Muscle of back (tissue), 11 donors: ENCODE measurements around the gene ESPNL. TPM values are rescaled to one million over a fixed set of nuclear protein-coding genes. Genes with fewer than 3 reads are reported as not detected.
A peak's percentile ranks its signal among the peaks of the same experiment; 100 is the strongest.
"Not testable (repeated sequence)": the region's sequence is repeated elsewhere in the genome, so short reads cannot be mapped to it uniquely, and the experiment has no call there.

Experiments
- DNase-seq, 3 donors: peaks; one replicate each; pipeline versions ENCODE4 v3.0.0 to v3.0.0-alpha.2; 2013
- polyA plus RNA-seq, 10 donors: library from polyadenylated mRNA; unstranded; fragments of 120-200 nt; gene quantifications; one replicate each; pipeline ENCODE4 v1.2.1, GENCODE V29; 2013; ENCODE audit not compliant: insufficient read length in 10 of 10

The ESPNL gene
- polyA plus RNA-seq, 10 donors: 0.30 to 2.2 (median 1.1) TPM

GRCh38 chr2:238169708-238170251, 69.6 kb downstream of the ESPNL start:
- DNase-seq: peak in 1 of 3 donors; percentile 92

- DNase-seq: no peak
Measured at GRCh38 chr2:238170386-238171071, 70.4 kb downstream of the ESPNL start.

DNA sequence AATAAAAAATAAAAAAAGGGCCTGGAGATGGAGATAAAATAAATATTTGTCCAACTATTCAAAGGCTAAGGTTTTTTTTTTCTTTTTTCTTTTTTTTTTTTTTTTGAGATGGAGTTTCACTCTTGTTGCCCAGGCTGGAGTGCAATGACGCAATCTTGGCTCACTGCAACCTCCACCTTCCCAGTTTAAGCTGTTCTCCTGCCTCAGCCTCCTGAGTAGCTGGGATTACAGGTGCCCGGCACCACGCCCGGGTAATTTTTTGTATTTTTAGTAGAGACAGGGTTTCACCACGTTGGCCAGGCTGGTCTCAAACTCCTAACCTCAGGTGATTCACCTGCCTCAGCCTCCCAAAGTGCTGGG, 70.9 kb downstream of the ESPNL start:
- DNase-seq: not testable (repeated sequence)

DNA sequence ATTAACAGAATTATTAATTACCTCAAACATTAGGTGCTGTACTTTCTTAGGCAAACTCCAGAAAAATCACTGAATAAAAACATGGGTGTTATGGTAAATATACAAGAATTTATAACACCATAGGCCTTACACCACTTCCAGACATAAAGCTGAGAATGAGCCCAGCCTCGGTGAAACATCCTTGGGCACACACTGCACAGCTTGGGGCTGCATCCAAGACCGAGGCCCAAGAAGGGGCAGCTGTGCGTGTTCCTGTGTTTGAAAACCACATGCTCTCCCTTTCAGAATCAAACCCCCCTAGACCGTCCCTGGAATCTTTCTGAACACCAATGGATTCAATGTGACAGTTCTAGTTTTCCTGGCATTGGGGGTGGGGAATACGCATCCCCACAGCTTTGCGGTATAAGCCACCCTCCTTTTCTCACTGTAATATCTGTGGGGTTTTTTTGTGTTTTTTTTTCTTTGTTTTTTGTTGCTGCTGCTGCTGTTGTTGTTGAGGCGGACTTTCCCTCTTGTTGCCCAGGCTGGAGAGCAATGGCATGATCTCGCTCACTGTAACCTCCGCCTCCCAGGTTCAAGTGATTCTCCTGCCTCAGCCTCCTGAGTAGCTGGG, 71.5 kb downstream of the ESPNL start:
- DNase-seq: no peak

- no peak for DNase-seq
Measured at GRCh38 chr2:238172439-238172838, 72.3 kb downstream of the ESPNL start.

DNA sequence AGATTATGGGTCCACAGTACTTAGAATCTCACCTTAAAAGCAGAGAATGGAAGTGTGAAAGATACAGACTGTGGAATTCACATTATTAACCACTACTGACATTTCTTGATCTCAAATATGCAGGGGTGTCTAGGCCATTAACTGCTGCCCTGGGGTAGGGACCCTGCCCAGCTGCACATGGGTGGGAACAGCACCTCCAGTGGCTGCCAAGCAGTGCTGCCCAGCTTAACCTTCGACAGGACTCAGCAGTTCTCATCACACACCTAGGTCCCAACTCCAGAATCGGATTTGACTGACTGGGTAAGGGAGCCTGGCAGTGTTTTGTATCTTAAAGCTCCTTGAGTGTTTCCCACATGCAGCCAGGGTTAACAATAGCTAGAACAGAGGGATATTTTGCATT, 73.6 kb downstream of the ESPNL start:
- DNase-seq: no peak

- no peak for DNase-seq
Measured at GRCh38 chr2:238174291-238174690, 74.2 kb downstream of the ESPNL start.

DNA sequence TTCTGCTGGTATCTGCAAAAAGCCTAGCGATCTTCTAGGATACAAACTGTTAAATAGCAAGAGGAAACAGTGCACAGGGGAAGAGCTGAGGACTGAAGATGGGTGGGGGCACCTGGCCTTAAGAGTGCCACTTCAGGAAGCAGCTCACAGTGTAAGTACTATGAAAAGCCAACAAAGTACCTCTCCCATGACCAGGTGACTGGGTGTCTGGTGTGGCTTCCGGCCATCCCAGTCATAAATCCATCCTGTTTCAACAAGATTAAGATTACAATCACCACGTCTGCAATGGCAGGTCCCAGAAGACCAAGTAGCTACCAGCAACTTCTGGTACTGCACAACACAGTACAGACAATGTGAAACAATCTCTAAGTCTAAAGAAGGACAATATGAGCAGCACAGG, 74.6 kb downstream of the ESPNL start:
- DNase-seq: no peak

GRCh38 chr2:238176613-238177012, 76.5 kb downstream of the ESPNL start:
- DNase-seq: no peak

- no peak for DNase-seq
Measured at GRCh38 chr2:238180554-238180953, 80.4 kb downstream of the ESPNL start.

DNA sequence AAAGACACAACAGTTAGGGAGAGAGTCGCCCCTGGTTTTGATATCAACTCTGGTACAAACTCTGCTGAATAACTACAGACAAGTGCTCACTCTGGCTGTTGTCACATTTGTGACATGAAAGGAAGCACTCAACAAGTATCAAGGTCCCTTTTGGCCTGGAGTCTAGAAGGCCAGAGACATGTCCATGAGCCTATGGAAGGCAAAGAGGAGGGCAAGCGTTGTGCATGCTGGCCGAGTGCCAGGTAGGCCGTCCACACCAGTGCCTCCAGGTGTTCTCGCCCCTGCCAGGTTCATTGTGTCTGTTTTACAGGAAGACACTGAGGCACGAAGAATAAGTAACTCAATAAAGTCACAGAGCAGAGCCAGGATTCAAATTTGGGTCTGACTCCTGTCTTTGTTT, 82.2 kb downstream of the ESPNL start:
- DNase-seq: no peak

Other genes with a start within 250 kb of the ESPNL start
- gene RAMP1, start 240.7 kb upstream of the ESPNL start, polyA plus RNA-seq: 10 to 100 TPM; 30.0 to 61.6 (median 44.0) TPM
- gene UBE2F, start 133.3 kb upstream of the ESPNL start, polyA plus RNA-seq: 10 to 100 TPM; 39.1 to 45.5 (median 41.2) TPM
- 10 to 100 TPM in 2 of 10 donors, 1 to 10 TPM in 8; 7.8 to 12.0 (median 9.4) TPM for gene SCLY, start 39.3 kb upstream of the ESPNL start, polyA plus RNA-seq
- gene KLHL30, start 38.3 kb downstream of the ESPNL start, polyA plus RNA-seq: 10 to 100 TPM in 9 of 10 donors, 1 to 10 TPM in 1; 6.7 to 21.4 (median 15.4) TPM
- gene ERFE, start 58.6 kb downstream of the ESPNL start, polyA plus RNA-seq: 10 to 100 TPM in 7 of 10 donors, 1 to 10 TPM in 3; 3.6 to 31.6 (median 15.8) TPM
- gene ILKAP, start 103.4 kb downstream of the ESPNL start, polyA plus RNA-seq: 10 to 100 TPM; 27.6 to 45.1 (median 31.7) TPM
- 10 to 100 TPM; 11.3 to 19.6 (median 13.8) TPM for gene HES6, start 139.7 kb downstream of the ESPNL start, polyA plus RNA-seq
- 1 to 10 TPM; 3.0 to 6.2 (median 4.5) TPM for gene PER2, start 188.3 kb downstream of the ESPNL start, polyA plus RNA-seq
- 10 to 100 TPM in 1 of 10 donors, 1 to 10 TPM in 9; 5.5 to 11.7 (median 8.3) TPM for gene TRAF3IP1, start 220.2 kb downstream of the ESPNL start, polyA plus RNA-seq